Fibroblast of the aortic adventitia (primary cell): Measurements from ENCODE around the gene CALM1. TPM values are rescaled to one million over a fixed set of nuclear protein-coding genes. Genes with fewer than 3 reads are reported as not detected.

Source experiments
- DNase-seq: peaks from one replicate; pipeline ENCODE4 v3.0.0-alpha.2; 2010; ENCODE audit warnings: low read depth
- H3K4me3 ChIP-seq: 2 replicates; pipeline ENCODE4 v1.5.1; 2011; ENCODE audit warnings: low read depth, mild to moderate bottlenecking, control low read depth, low read length, moderate library complexity
- CTCF ChIP-seq: IDR thresholded peaks from 2 replicates; pipeline ENCODE4 v1.5.1; 2011; ENCODE audit warnings: mild to moderate bottlenecking, low read length, control low read depth, inconsistent platforms; ENCODE audit not compliant: insufficient read depth
- total RNA-seq: library from RNA; depleted of rRNA; stranded (reverse); fragments of >200 nt; gene quantifications from 2 replicates; pipeline ENCODE4 v1.2.3, GENCODE V29; 2012; ENCODE audit warnings: low replicate concordance

Gene CALM1
- total RNA-seq, 1 donor = 589 TPM

- no peak for TF ChIP-seq CTCF
- DNase-seq = peak; percentile 100
- H3K4me3 ChIP-seq = peak overlapping the region; percentile 75
These were observed 13.6 kb upstream of the CALM1 start for GRCh38 chr14:90383126-90383730.

GRCh38 chr14:90383731-90384542 lies 12.9 kb upstream of the CALM1 start:
- peak overlapping the region; percentile 59 for H3K4me3 ChIP-seq
- peak; percentile 60 for DNase-seq
- no peak for TF ChIP-seq CTCF

GRCh38 chr14:90384543-90384911 lies 12.3 kb upstream of the CALM1 start:
- peak; percentile 37 for DNase-seq
- no peak for TF ChIP-seq CTCF
- H3K4me3 ChIP-seq = no peak overlapping the region

- TF ChIP-seq CTCF = no peak
- no peak for DNase-seq
- H3K4me3 ChIP-seq = no peak overlapping the region
These were observed 10.5 kb upstream of the CALM1 start for GRCh38 chr14:90386321-90386720.

GRCh38 chr14:90387206-90387760 lies 9.5 kb upstream of the CALM1 start:
- TF ChIP-seq CTCF = no peak
- H3K4me3 ChIP-seq = no peak overlapping the region
- DNase-seq = peak; percentile 40

- TF ChIP-seq CTCF = no peak
- DNase-seq = peak; percentile 80
- H3K4me3 ChIP-seq = no peak overlapping the region
These were observed 8.4 kb upstream of the CALM1 start for GRCh38 chr14:90388437-90388836.
